Gastrocnemius medialis (tissue), 4 donors: ENCODE data around the gene CFAP69. TPM values are rescaled to one million over a fixed set of nuclear protein-coding genes. Genes with fewer than 3 reads are reported as not detected.
"Not testable (repeated sequence)": the region's sequence is repeated elsewhere in the genome, so short reads cannot be mapped to it uniquely, and the experiment has no call there.

Source experiments
- ATAC-seq, 2 donors: fragments of 150-250 bp; one replicate each; pipeline ENCODE4 v1.9.1; 2016
- DNase-seq, 2 donors: peaks; one replicate each; pipeline ENCODE4 v3.0.0-alpha.2; 2019
- H3K27ac ChIP-seq, 4 donors: fragments of 200-600 bp; sonication (generic); 1 replicate in 1 of 4; 2 replicates in 3 of 4; pipeline ENCODE4 v1.5.1; 2016 to 2018; ENCODE audit warnings: mild to moderate bottlenecking in 2 of 4, moderate library complexity in 1 of 4
- H3K27me3 ChIP-seq, 3 donors: fragments of 200-600 bp; sonication (generic) in 2 of 3; 1 replicate in 1 of 3; 2 replicates in 2 of 3; pipeline versions ENCODE4 v1.5.1 to v1.6.0; 2016 to 2019; ENCODE audit warnings: mild to moderate bottlenecking in 1 of 3, moderate library complexity in 1 of 3
- H3K36me3 ChIP-seq, 2 donors: fragments of 200-600 bp; sonication (generic) in 1 of 2; one replicate each; pipeline ENCODE4 v1.5.1; 2017 to 2018
- H3K4me1 ChIP-seq, 2 donors: fragments of 200-600 bp; sonication (generic) in 1 of 2; one replicate each; pipeline ENCODE4 v1.5.1; 2016 to 2017; ENCODE audit warnings: mild to moderate bottlenecking in 2 of 2
- H3K4me3 ChIP-seq, 4 donors: fragments of 200-600 bp; sonication (generic) in 3 of 4; 1 replicate in 1 of 4; 2 replicates in 3 of 4; pipeline ENCODE4 v1.5.1; 2016 to 2019; ENCODE audit warnings: mild to moderate bottlenecking in 2 of 4
- H3K9me3 ChIP-seq, 3 donors: fragments of 200-600 bp; sonication (generic) in 2 of 3; 1 replicate in 1 of 3; 2 replicates in 2 of 3; pipeline ENCODE4 v1.5.1; 2016 to 2019
- CTCF ChIP-seq, 5 experiments: fragments of 450-650 bp in 3 of 5; fragments of 200-600 bp in 2 of 5; sonication (generic) in 2 of 5; IDR thresholded peaks in 4 of 5; conservative IDR thresholded peaks in 1 of 5; 1 replicate in 4 of 5; 2 replicates in 1 of 5; pipeline ENCODE4 v1.5.1; 2016 to 2019; ENCODE audit warnings: antibody characterized with exemption in 5 of 5, mild to moderate bottlenecking in 3 of 5, moderate library complexity in 3 of 5
- POLR2A ChIP-seq, 2 donors: fragments of 450-650 bp; IDR thresholded peaks; one replicate each; pipeline ENCODE4 v1.6.1; 2017; ENCODE audit warnings: antibody characterized with exemption in 2 of 2, mild to moderate bottlenecking in 2 of 2, moderate library complexity in 2 of 2
- in situ Hi-C, 4 donors: fragments of 200-750 bp; cut with MboI; loops; one replicate each; pipeline versions ENCODE4 v1.15.0 to v1.8.0; 2017; ENCODE audit warnings: low sequenced_read_pairs in 4 of 4
- intact Hi-C: fragments of 100-400 bp; cut with DNase I; formaldehyde crosslinking; loops from one replicate; pipeline ENCODE4 v1.15.1; 2023; ENCODE audit warnings: low total_unique reads
- total RNA-seq, 4 donors: library from RNA; depleted of rRNA; stranded (reverse); fragments of >200 nt; gene quantifications; one replicate each; pipeline versions ENCODE4 v1.1.0 to v1.2.3, GENCODE V29; 2016

The CFAP69 gene
- total RNA-seq, 4 donors from 2014 or later: 0.62 to 4.9 (median 1.6) TPM; not detected in 1

DNA sequence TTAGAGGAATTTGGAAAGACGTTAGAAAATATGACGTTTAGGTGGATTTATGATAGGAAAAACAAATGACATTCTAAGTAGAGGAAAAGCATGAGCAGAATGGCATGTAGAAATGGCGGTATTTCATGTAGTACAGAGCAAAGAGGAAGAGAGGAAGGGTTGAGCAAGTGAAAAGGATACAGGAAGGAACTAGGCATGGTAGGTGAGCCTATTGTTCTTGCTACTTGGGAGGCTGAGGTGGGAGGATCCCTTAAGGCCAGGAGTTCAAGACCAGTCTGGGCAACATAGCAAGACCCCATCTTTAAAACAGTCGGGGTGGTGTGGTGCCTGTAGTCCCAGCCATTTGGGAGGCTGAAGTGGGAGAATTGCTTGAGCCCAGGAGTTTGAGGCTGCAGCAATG lies 102.8 kb downstream of the CFAP69 start:
- TF ChIP-seq POLR2A (IDR thresholded peaks at IDR 0.05) (no peak), CTCF (IDR thresholded peaks at IDR 0.05 in 4 of 5, conservative IDR thresholded peaks at IDR 0.05 in 1 of 5) (no peak)
- no peaks in the 10 kb centered on the region for H3K9me3 ChIP-seq
- no peak overlapping the region for H3K27ac ChIP-seq
- peaks cover 16 to 17% of the 10 kb centered on the region in 2 donors for H3K4me1 ChIP-seq
- in situ Hi-C loops (loop anchor here in 3 of 4 donors (10.0 kb wide), 2 partner anchors 47 to 57 kb away; partner anchors contain the start of gene CLDN12 (in 2 of the 3)), intact Hi-C loops (loop anchor here (5.0 kb wide), 2 partner anchors 100 to 915 kb away; partner anchors contain the start of genes CFAP69 and FZD1)
- H3K27me3 ChIP-seq: no peaks in the 10 kb centered on the region
- no peaks in the 10 kb centered on the region for H3K36me3 ChIP-seq
- ATAC-seq: no peak
- no peak for DNase-seq
- H3K4me3 ChIP-seq: peak overlapping the region in 3 of 4 donors; percentile 63 to 87 (median 85)

- peaks cover 16 to 17% of the 10 kb centered on the region in 2 donors for H3K4me1 ChIP-seq
- no peak for TF ChIP-seq CTCF (IDR thresholded peaks at IDR 0.05 in 4 of 5, conservative IDR thresholded peaks at IDR 0.05 in 1 of 5)
- no peak for TF ChIP-seq POLR2A (IDR thresholded peaks at IDR 0.05)
- H3K27me3 ChIP-seq: no peaks in the 10 kb centered on the region
- no peak overlapping the region for H3K4me3 ChIP-seq
- in situ Hi-C loops (loop anchor here in 3 of 4 donors (10.0 kb wide), 2 partner anchors 45 to 55 kb away; partner anchors contain the start of gene CLDN12 (in 2 of the 3)), intact Hi-C loops (loop anchor here (5.0 kb wide), 2 partner anchors 102 to 913 kb away; partner anchors contain the start of genes CFAP69 and FZD1)
- ATAC-seq (no peak), DNase-seq (no peak)
- H3K36me3 ChIP-seq: peaks cover 0 to 5% of the 10 kb centered on the region in 2 donors
- no peak overlapping the region for H3K27ac ChIP-seq
- no peaks in the 10 kb centered on the region for H3K9me3 ChIP-seq
These were observed 104.3 kb downstream of the CFAP69 start for GRCh38 chr7:90349305-90349704.

GRCh38 chr7:90350032-90350431 lies 105.1 kb downstream of the CFAP69 start:
- H3K4me3 ChIP-seq, in situ Hi-C loops, H3K36me3 ChIP-seq, ATAC-seq, intact Hi-C loops, H3K27me3 ChIP-seq, H3K27ac ChIP-seq, H3K9me3 ChIP-seq, DNase-seq: not testable (repeated sequence)
- peaks cover 16 to 17% of the 10 kb centered on the region in 2 donors for H3K4me1 ChIP-seq

DNA sequence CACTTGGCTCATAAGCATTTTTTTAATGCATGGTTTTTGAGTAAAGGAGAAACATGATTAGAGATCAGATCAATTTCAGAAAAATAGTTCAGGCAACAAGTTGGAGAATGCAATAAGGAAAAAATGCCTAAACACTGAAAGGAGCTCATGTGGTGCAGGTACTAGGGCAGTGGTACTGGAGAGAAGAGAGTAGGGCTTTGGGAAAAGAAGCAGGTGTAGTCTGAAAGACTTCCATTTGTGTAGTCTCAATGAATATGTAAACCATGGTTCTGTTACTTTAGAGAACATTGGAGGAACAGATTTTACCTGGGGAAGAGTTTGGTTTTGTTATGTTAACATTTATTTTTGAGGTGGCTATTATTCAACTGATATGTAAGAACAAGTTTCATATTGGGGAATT lies 107.0 kb downstream of the CFAP69 start:
- Histone ChIP-seq H3K27ac (no peak overlapping the region), H3K36me3 (peaks cover 0 to 18% of the 10 kb centered on the region in 2 donors), H3K4me3 (no peak overlapping the region), H3K4me1 (peaks cover 10% of the 10 kb centered on the region in 2 donors), H3K27me3 (no peaks in the 10 kb centered on the region), H3K9me3 (no peaks in the 10 kb centered on the region)
- no peak for TF ChIP-seq POLR2A (IDR thresholded peaks at IDR 0.05)
- no peak for TF ChIP-seq CTCF (IDR thresholded peaks at IDR 0.05 in 4 of 5, conservative IDR thresholded peaks at IDR 0.05 in 1 of 5)
- in situ Hi-C loops (no loop called here), intact Hi-C loops (no loop called here)
- no peak for ATAC-seq
- no peak for DNase-seq

Other genes starting within 250 kb of the CFAP69 start
- gene STEAP1, start 90.7 kb upstream of the CFAP69 start, total RNA-seq: 1 to 10 TPM in 2 of 4 donors, under 1 TPM in 2; 0.81 to 1.6 (median 0.98) TPM
- 1 to 10 TPM in 2 of 4 donors, under 1 TPM in 2; 0.20 to 3.5 (median 1.2) TPM for gene STEAP2, start 33.4 kb upstream of the CFAP69 start, total RNA-seq
- not detected for gene FAM237B, start 76.1 kb downstream of the CFAP69 start, total RNA-seq
- gene GTPBP10, start 101.5 kb downstream of the CFAP69 start, total RNA-seq: 10 to 100 TPM; 12.8 to 20.1 (median 16.4) TPM
- gene CLDN12, start 158.3 kb downstream of the CFAP69 start, total RNA-seq: 10 to 100 TPM in 3 of 4 donors, 1 to 10 TPM in 1; 9.5 to 39.9 (median 32.6) TPM
- gene PTTG1IP2, start 224.5 kb downstream of the CFAP69 start, total RNA-seq: not detected